Activated T-cell treated with anti-CD3 and anti-CD28 coated beads, Interleukin-2, amount 50 U/mL, for 4 hours (primary cell): ENCODE measurements around the gene SPIN1. TPM values are rescaled to one million over a fixed set of nuclear protein-coding genes. Genes with fewer than 3 reads are reported as not detected.
"Not testable (repeated sequence)": the region's sequence is repeated elsewhere in the genome, so short reads cannot be mapped to it uniquely, and the experiment has no call there.

Source experiments
- ATAC-seq, 2 donors: fragments of 200-7000 bp; cut with Tn5 transposase; one replicate each; pipeline ENCODE4 v1.10.0; 2021
- DNase-seq: peaks from one replicate; pipeline ENCODE4 v3.0.0-alpha.2; 2020
- H3K27me3 Mint-ChIP-seq: one replicate; pipeline ENCODE4 v1.8.0; 2021; ENCODE audit warnings: low read depth, mixed read lengths
- H3K36me3 Mint-ChIP-seq: one replicate; pipeline ENCODE4 v1.8.0; 2022; ENCODE audit warnings: mixed read lengths; ENCODE audit not compliant: insufficient read depth
- H3K4me1 Mint-ChIP-seq: one replicate; pipeline ENCODE4 v1.8.0; 2021; ENCODE audit warnings: low read depth, mixed read lengths
- H3K4me3 Mint-ChIP-seq: one replicate; pipeline ENCODE4 v1.8.0; 2021; ENCODE audit warnings: mild to moderate bottlenecking, moderate library complexity, mixed read lengths
- H3K9me3 Mint-ChIP-seq: one replicate; pipeline ENCODE4 v1.8.0; 2021; ENCODE audit warnings: mixed read lengths
- total RNA-seq, 3 donors: library from RNA; stranded (reverse); gene quantifications; one replicate each; pipeline ENCODE4 v1.2.1, GENCODE V29; 2021

Gene SPIN1
- 10 to 100 TPM; 16.2 to 17.8 (median 16.3) TPM for total RNA-seq

GRCh38 chr9:88388203-88388885 is at the start of gene SPIN1:
SPIN1 (plus strand) TSS chr9:88388444; CDS start chr9:88426540, 38,096 bp downstream.
- peaks cover 24% of the 10 kb centered on the region for H3K4me1 Mint-ChIP-seq
- no peaks in the 10 kb centered on the region for H3K9me3 Mint-ChIP-seq
- DNase-seq = peak; percentile 89
- peak within 1 kb of the TSS; percentile 93 for H3K4me3 Mint-ChIP-seq
- ATAC-seq = peak; percentile 87 to 88
- peaks cover 6% of the 10 kb centered on the region for H3K36me3 Mint-ChIP-seq
- H3K27me3 Mint-ChIP-seq = no peaks in the 10 kb centered on the region

GRCh38 chr9:88339317-88339716 is 48.9 kb upstream of the SPIN1 start:
- Mint-ChIP-seq H3K4me3 (no peak overlapping the region), H3K9me3 (no peaks in the 10 kb centered on the region), H3K36me3 (no peaks in the 10 kb centered on the region), H3K4me1 (no peaks in the 10 kb centered on the region), H3K27me3 (peaks cover 2% of the 10 kb centered on the region)
- DNase-seq (no peak), ATAC-seq (no peak)

- no peaks in the 10 kb centered on the region for H3K36me3 Mint-ChIP-seq
- no peak for DNase-seq
- no peak for ATAC-seq
- no peak overlapping the region for H3K4me3 Mint-ChIP-seq
- H3K27me3 Mint-ChIP-seq = peaks cover 2% of the 10 kb centered on the region
- no peaks in the 10 kb centered on the region for H3K9me3 Mint-ChIP-seq
- no peaks in the 10 kb centered on the region for H3K4me1 Mint-ChIP-seq
Observed at GRCh38 chr9:88342246-88342645, 46.0 kb upstream of the SPIN1 start.

GRCh38 chr9:88344013-88344412 is 44.2 kb upstream of the SPIN1 start:
- DNase-seq (no peak), ATAC-seq (no peak)
- no peaks in the 10 kb centered on the region for H3K9me3 Mint-ChIP-seq
- H3K4me3 Mint-ChIP-seq = no peak overlapping the region
- no peaks in the 10 kb centered on the region for H3K36me3 Mint-ChIP-seq
- no peaks in the 10 kb centered on the region for H3K4me1 Mint-ChIP-seq
- H3K27me3 Mint-ChIP-seq = no peaks in the 10 kb centered on the region

GRCh38 chr9:88350354-88350753 is 37.9 kb upstream of the SPIN1 start:
- not testable (repeated sequence) for ATAC-seq, H3K27me3 Mint-ChIP-seq, H3K4me3 Mint-ChIP-seq, H3K4me1 Mint-ChIP-seq, H3K36me3 Mint-ChIP-seq, H3K9me3 Mint-ChIP-seq, DNase-seq

GRCh38 chr9:88355166-88355565 is 33.1 kb upstream of the SPIN1 start:
- Mint-ChIP-seq H3K27me3 (no peaks in the 10 kb centered on the region), H3K9me3 (peaks cover 7% of the 10 kb centered on the region), H3K36me3 (no peaks in the 10 kb centered on the region), H3K4me1 (no peaks in the 10 kb centered on the region), H3K4me3 (no peak overlapping the region)
- no peak for ATAC-seq
- no peak for DNase-seq

GRCh38 chr9:88357250-88357649 is 31.0 kb upstream of the SPIN1 start:
- H3K4me1 Mint-ChIP-seq, DNase-seq, H3K27me3 Mint-ChIP-seq, H3K36me3 Mint-ChIP-seq, H3K4me3 Mint-ChIP-seq, ATAC-seq, H3K9me3 Mint-ChIP-seq: not testable (repeated sequence)

GRCh38 chr9:88358723-88359122 is 29.5 kb upstream of the SPIN1 start:
- no peaks in the 10 kb centered on the region for H3K36me3 Mint-ChIP-seq
- DNase-seq (no peak), ATAC-seq (no peak)
- no peak overlapping the region for H3K4me3 Mint-ChIP-seq
- H3K27me3 Mint-ChIP-seq = peaks cover 2% of the 10 kb centered on the region
- no peaks in the 10 kb centered on the region for H3K4me1 Mint-ChIP-seq
- H3K9me3 Mint-ChIP-seq = peaks cover 7% of the 10 kb centered on the region

GRCh38 chr9:88359974-88360373 is 28.3 kb upstream of the SPIN1 start:
- ATAC-seq (no peak), DNase-seq (no peak)

GRCh38 chr9:88362681-88363080 is 25.6 kb upstream of the SPIN1 start:
- no peaks in the 10 kb centered on the region for H3K4me1 Mint-ChIP-seq
- peaks cover 3% of the 10 kb centered on the region for H3K36me3 Mint-ChIP-seq
- no peak for ATAC-seq
- no peak overlapping the region for H3K4me3 Mint-ChIP-seq
- peaks cover 16% of the 10 kb centered on the region for H3K9me3 Mint-ChIP-seq
- no peak for DNase-seq
- peaks cover 2% of the 10 kb centered on the region for H3K27me3 Mint-ChIP-seq

More at GRCh38 chr9:88359974-88360373, 28.3 kb upstream of the SPIN1 start:
- H3K4me1 Mint-ChIP-seq = no peaks in the 10 kb centered on the region
- H3K36me3 Mint-ChIP-seq = no peaks in the 10 kb centered on the region
- no peaks in the 10 kb centered on the region for H3K9me3 Mint-ChIP-seq
- H3K27me3 Mint-ChIP-seq = peaks cover 2% of the 10 kb centered on the region
- no peak overlapping the region for H3K4me3 Mint-ChIP-seq

- H3K27me3 Mint-ChIP-seq = peaks cover 2% of the 10 kb centered on the region
- no peaks in the 10 kb centered on the region for H3K4me1 Mint-ChIP-seq
- H3K9me3 Mint-ChIP-seq = peaks cover 20% of the 10 kb centered on the region
- DNase-seq (no peak), ATAC-seq (no peak)
- peaks cover 3% of the 10 kb centered on the region for H3K36me3 Mint-ChIP-seq
- no peak overlapping the region for H3K4me3 Mint-ChIP-seq
Observed at GRCh38 chr9:88363661-88364060, 24.6 kb upstream of the SPIN1 start.

GRCh38 chr9:88364706-88365105 is 23.5 kb upstream of the SPIN1 start:
- peaks cover 2% of the 10 kb centered on the region for H3K27me3 Mint-ChIP-seq
- no peak for ATAC-seq
- H3K4me1 Mint-ChIP-seq = no peaks in the 10 kb centered on the region
- no peak overlapping the region for H3K4me3 Mint-ChIP-seq
- DNase-seq = no peak
- peaks cover 3% of the 10 kb centered on the region for H3K36me3 Mint-ChIP-seq
- H3K9me3 Mint-ChIP-seq = peaks cover 20% of the 10 kb centered on the region

- peaks cover 20% of the 10 kb centered on the region for H3K9me3 Mint-ChIP-seq
- H3K4me3 Mint-ChIP-seq = no peak overlapping the region
- peaks cover 3% of the 10 kb centered on the region for H3K36me3 Mint-ChIP-seq
- no peaks in the 10 kb centered on the region for H3K4me1 Mint-ChIP-seq
- no peak for DNase-seq
- no peak for ATAC-seq
- peaks cover 8% of the 10 kb centered on the region for H3K27me3 Mint-ChIP-seq
Observed at GRCh38 chr9:88370346-88370745, 17.9 kb upstream of the SPIN1 start.

- Mint-ChIP-seq H3K36me3 (peaks cover 3% of the 10 kb centered on the region), H3K4me3 (no peak overlapping the region), H3K4me1 (no peaks in the 10 kb centered on the region), H3K9me3 (peaks cover 9% of the 10 kb centered on the region), H3K27me3 (peaks cover 8% of the 10 kb centered on the region)
- DNase-seq (no peak), ATAC-seq (no peak)
Observed at GRCh38 chr9:88372103-88372654, 16.1 kb upstream of the SPIN1 start.

GRCh38 chr9:88373045-88373444 is 15.2 kb upstream of the SPIN1 start:
- ATAC-seq (no peak), DNase-seq (no peak)
- peaks cover 3% of the 10 kb centered on the region for H3K9me3 Mint-ChIP-seq
- H3K4me3 Mint-ChIP-seq = no peak overlapping the region
- H3K4me1 Mint-ChIP-seq = no peaks in the 10 kb centered on the region
- H3K36me3 Mint-ChIP-seq = no peaks in the 10 kb centered on the region
- H3K27me3 Mint-ChIP-seq = peaks cover 8% of the 10 kb centered on the region
